Heart right ventricle (tissue), 16 donors: ENCODE results near the gene CAPRIN2. TPM values are rescaled to one million over a fixed set of nuclear protein-coding genes. Genes with fewer than 3 reads are reported as not detected.

Experiments
- ATAC-seq, 8 donors: fragments of 200-7000 bp; cut with Tn5 transposase; one replicate each; pipeline ENCODE4 v1.9.1; 2020; ENCODE audit warnings: mild to moderate bottlenecking in 8 of 8, moderate library complexity in 8 of 8, moderate number of reproducible peaks in 1 of 8
- DNase-seq, 2 donors: peaks; one replicate each; pipeline ENCODE4 v3.0.0-alpha.2; 2020
- H3K27ac ChIP-seq, 10 donors: fragments of 200-600 bp; sonication (generic) in 2 of 10; one replicate each; pipeline versions ENCODE4 v1.5.0 to v1.8.0; 2020 to 2022; ENCODE audit warnings: mild to moderate bottlenecking in 3 of 10
- H3K27me3 ChIP-seq, 7 donors: fragments of 200-600 bp; one replicate each; pipeline ENCODE4 v1.8.0; 2021 to 2022; ENCODE audit warnings: mild to moderate bottlenecking in 2 of 7
- H3K36me3 ChIP-seq, 9 donors: fragments of 200-600 bp; sonication (generic) in 1 of 9; one replicate each; pipeline versions ENCODE4 v1.5.0 to v1.8.0; 2020 to 2022; ENCODE audit warnings: mild to moderate bottlenecking in 2 of 9
- H3K4me1 ChIP-seq, 9 donors: fragments of 200-600 bp; sonication (generic) in 1 of 9; one replicate each; pipeline versions ENCODE4 v1.5.0 to v1.8.0; 2020 to 2022; ENCODE audit warnings: mild to moderate bottlenecking in 4 of 9
- H3K4me3 ChIP-seq, 10 donors: fragments of 200-600 bp; sonication (generic) in 2 of 10; one replicate each; pipeline versions ENCODE4 v1.5.0 to v1.8.0; 2020 to 2022; ENCODE audit warnings: mild to moderate bottlenecking in 7 of 10, moderate library complexity in 2 of 10
- H3K9me3 ChIP-seq, 11 donors: fragments of 200-600 bp in 10 of 11; sonication (generic) in 2 of 11; one replicate each; pipeline versions ENCODE4 v1.5.0 to v1.8.0; 2013 to 2022; ENCODE audit warnings: mild to moderate bottlenecking in 2 of 11, control low read depth in 1 of 11, moderate library complexity in 1 of 11
- WGBS, 2 donors: extraction: QIAGEN DNeasy Blood & Tissue Kit; methylation state at CpG; one replicate each; pipeline ENCODE4 v1.1.7; 2013; ENCODE audit warnings: inconsistent platforms in 1 of 2; 5-methylcytosine and 5-hydroxymethylcytosine counted together
- intact Hi-C, 10 donors: fragments of 100-400 bp; cut with DNase I; formaldehyde crosslinking; loops; one replicate each; pipeline versions ENCODE4 v1.11.1 to v1.14.2; 2022
- polyA plus RNA-seq, 2 donors: library from polyadenylated mRNA; stranded (reverse); fragments of 200-250 nt; gene quantifications; one replicate each; pipeline ENCODE4 v1.2.3, GENCODE V29; 2013
- total RNA-seq, 10 donors: library from RNA; stranded (reverse); fragmentation: NEBNext Ultra II Directional in 3 of 10; extraction: Animal tissue kit (Norgen Biotek cat#: 25700) in 3 of 10; gene quantifications; one replicate each; pipeline versions ENCODE4 v1.2.1 to v1.2.4, GENCODE V29; 2021 to 2023
- TF ChIP-seq, protein P1 (sequence below), 9 donors: fragments of 200-600 bp; sonication (generic) in 2 of 9; IDR thresholded peaks; one replicate each; pipeline versions ENCODE4 v1.5.0 to v1.8.0; 2021 to 2022; ENCODE audit warnings: antibody characterized with exemption in 9 of 9, mild to moderate bottlenecking in 5 of 9, moderate library complexity in 1 of 9
- donor health status: Arrhythmogenic right ventricular cardiomyopathy.
- donor health status: ischemic (EF 13 %, LVEDD 7.1; RV severe dilation, severe dysfunction).
- donor health status: healthy with polysubstance abuse.
- donor health status: DM: no; HTN: yes; CAD: no.
- donor health status: DM: no; HTN: no; CAD: no.
- donor health status: ischemic (EF 25% LVEDD 6.9; RV normal size, moderate dysfunction).
- donor health status: ischemic (EF 25% LVEDD 5.7; RV mildly dilated, moderate dysfunction).
- donor health status: healthy.
- donor health status: DM: yes; HTN: yes; CAD: no.
- donor health status: Ischemic cardiomyopathy.
- donor health status: ischemic (EF 35%, LVEDD 5.7; RV mildly dilated, moderate dysfunction).
- donor health status: nonischemic (EF 11% LVEDD 7.7; RV severe dilation, severe dysfunction).
- donor health status: DM: yes; HTN: yes; CAD: no.
- donor health status: PGD.
- donor health status: ischemic (EF 29% LVEDD 5.4; RV normal size, mild dysfunction).
- donor health status: nonischemic (EF 23%, LVEDD 6.1; RV moderate dilation, normal function).

The CAPRIN2 gene
- total and polyA plus RNA-seq, 12 donors: 10.4 to 33.0 (median 27.6) TPM

DNA sequence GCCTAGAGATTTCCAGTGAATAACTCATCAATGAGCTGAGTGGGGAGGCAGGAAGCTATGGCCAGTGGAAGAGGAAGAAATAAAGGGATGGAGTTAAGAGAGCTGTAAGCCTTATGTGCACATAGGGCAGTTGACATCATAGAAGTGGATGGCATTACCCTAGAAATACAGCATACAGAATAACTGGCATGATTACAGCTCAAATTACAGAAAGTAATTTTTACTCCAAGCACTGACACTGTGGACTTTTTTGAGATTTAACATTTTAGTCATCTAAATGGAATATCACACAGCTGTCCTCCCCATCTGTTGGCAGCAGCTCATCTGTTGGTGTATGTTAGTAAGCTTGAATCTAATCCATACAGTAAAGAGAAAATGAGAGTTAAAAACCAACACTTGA is 53.7 kb downstream of the CAPRIN2 start:
- no peak for DNase-seq
- no peak for ATAC-seq
- no peak overlapping the region for H3K27ac ChIP-seq
- no peak overlapping the region for H3K4me3 ChIP-seq
- H3K4me1 ChIP-seq: peaks cover 0 to 7% (median 0%) of the 10 kb centered on the region in 9 donors
- peaks cover 0 to 5% (median 0%) of the 10 kb centered on the region in 9 donors for H3K36me3 ChIP-seq
- no peaks in the 10 kb centered on the region for H3K9me3 ChIP-seq
- H3K27me3 ChIP-seq: no peaks in the 10 kb centered on the region
- intact Hi-C loops: no loop called here
- TF ChIP-seq, protein P1, sequence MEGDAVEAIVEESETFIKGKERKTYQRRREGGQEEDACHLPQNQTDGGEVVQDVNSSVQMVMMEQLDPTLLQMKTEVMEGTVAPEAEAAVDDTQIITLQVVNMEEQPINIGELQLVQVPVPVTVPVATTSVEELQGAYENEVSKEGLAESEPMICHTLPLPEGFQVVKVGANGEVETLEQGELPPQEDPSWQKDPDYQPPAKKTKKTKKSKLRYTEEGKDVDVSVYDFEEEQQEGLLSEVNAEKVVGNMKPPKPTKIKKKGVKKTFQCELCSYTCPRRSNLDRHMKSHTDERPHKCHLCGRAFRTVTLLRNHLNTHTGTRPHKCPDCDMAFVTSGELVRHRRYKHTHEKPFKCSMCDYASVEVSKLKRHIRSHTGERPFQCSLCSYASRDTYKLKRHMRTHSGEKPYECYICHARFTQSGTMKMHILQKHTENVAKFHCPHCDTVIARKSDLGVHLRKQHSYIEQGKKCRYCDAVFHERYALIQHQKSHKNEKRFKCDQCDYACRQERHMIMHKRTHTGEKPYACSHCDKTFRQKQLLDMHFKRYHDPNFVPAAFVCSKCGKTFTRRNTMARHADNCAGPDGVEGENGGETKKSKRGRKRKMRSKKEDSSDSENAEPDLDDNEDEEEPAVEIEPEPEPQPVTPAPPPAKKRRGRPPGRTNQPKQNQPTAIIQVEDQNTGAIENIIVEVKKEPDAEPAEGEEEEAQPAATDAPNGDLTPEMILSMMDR (IDR thresholded peaks at IDR 0.05): no peak

DNA sequence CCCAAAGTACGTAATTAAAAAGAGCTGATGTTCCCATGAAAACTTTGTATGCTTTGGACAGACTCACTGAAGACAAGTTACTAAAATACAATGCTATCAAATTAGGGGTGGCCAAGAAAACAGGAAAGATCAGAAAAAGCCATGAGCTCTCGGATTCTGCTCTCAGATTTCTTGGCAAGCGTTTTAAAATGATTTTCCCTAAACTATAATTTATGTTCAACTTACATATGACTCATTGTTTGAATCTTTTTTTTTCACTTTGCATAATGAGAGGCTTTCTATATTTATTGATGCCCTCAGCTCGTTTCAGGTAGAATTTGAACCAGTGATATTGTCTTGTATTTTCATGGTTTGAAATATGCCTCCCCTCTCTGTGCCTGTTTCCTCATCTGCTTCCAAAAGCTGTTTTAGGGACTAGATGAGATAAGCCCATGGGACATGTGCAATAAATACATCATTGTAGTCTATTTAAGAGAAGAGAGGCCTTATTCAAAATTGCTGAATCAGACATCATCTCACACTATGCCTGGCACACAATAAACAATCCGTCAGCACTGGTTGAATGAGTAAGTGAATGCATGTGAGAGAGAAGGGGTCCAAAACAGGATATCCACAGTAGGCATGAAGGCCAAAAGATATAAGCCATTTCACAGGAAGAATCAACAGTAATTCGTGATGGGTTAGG is 54.4 kb downstream of the CAPRIN2 start:
- intact Hi-C loops: no loop called here
- Histone ChIP-seq H3K4me1 (peaks cover 0 to 8% (median 2%) of the 10 kb centered on the region in 9 donors), H3K27me3 (no peaks in the 10 kb centered on the region), H3K27ac (no peak overlapping the region), H3K4me3 (no peak overlapping the region), H3K9me3 (no peaks in the 10 kb centered on the region), H3K36me3 (peaks cover 0 to 5% (median 0%) of the 10 kb centered on the region in 9 donors)
- DNase-seq: no peak
- TF ChIP-seq, protein P1 (IDR thresholded peaks at IDR 0.05): no peak
- ATAC-seq: no peak
- WGBS, 2 donors: 63 to 69% methylated on average over 6 of the region's 6 CpGs

DNA sequence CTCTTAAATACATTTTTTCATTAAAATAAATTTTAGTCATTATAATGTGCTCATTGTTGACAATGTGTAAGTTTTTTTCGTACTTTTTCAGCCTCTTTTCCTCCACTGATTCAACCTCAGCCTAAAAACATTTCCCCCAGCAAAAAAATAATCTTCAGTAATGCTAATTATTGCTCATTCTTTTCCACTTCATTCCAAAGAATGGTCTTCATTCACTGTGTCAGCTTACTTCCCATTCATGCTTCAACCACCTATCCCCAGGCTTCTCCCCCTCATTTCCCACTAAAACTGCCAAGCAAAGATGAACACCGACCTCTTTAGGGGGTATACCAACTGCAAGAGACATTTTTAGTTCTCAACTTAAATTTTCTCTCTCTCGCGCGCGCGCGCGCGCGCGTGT is 56.4 kb downstream of the CAPRIN2 start:
- ATAC-seq (no peak), DNase-seq (no peak)
- H3K9me3 ChIP-seq: no peaks in the 10 kb centered on the region
- intact Hi-C loops: loop anchor here in 5 of 10 donors (5.0 to 10.0 kb wide), 5 partner anchors 54 to 109 kb away; partner anchors contain the start of gene CAPRIN2 (in 3 of the 5)
- WGBS, 2 donors: 86 to 92% methylated on average over 12 of the region's 12 CpGs
- TF ChIP-seq, protein P1 (IDR thresholded peaks at IDR 0.05): no peak
- H3K36me3 ChIP-seq: peaks cover 0 to 5% (median 0%) of the 10 kb centered on the region in 9 donors
- peaks cover 7 to 24% (median 19%) of the 10 kb centered on the region in 9 donors for H3K4me1 ChIP-seq
- no peaks in the 10 kb centered on the region for H3K27me3 ChIP-seq
- no peak overlapping the region for H3K4me3 ChIP-seq
- H3K27ac ChIP-seq: no peak overlapping the region

DNA sequence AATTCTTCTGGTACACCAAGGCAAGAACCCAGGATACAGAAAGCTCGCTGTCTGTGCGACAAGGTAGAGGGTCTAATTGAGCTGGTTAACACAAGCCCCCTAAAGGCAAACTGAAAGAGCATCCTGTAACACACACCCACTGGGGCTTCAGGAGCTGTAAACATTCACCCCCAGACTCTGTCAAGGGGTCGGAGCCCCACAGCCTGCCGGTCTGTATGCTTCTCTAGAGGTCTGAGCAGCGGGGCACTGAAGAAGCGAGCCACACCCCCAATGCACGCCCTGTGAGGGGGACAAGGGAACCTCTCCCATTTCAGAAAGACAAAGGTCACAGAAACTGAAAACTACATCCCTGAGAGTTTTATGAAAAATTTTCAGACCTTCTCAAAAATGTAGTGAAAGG is 57.8 kb downstream of the CAPRIN2 start:
- Histone ChIP-seq H3K4me1 (peaks cover 7 to 36% (median 25%) of the 10 kb centered on the region in 9 donors), H3K4me3 (no peak overlapping the region), H3K36me3 (no peaks in the 10 kb centered on the region), H3K27ac (no peak overlapping the region), H3K9me3 (no peaks in the 10 kb centered on the region), H3K27me3 (no peaks in the 10 kb centered on the region)
- intact Hi-C loops: loop anchor here in 5 of 10 donors (5.0 to 10.0 kb wide), 5 partner anchors 55 to 110 kb away; partner anchors contain the start of gene CAPRIN2 (in 3 of the 5)
- DNase-seq (no peak), ATAC-seq (no peak)
- TF ChIP-seq, protein P1 (IDR thresholded peaks at IDR 0.05): no peak
- WGBS, 2 donors: 94 to 96% methylated on average over 7 of the region's 7 CpGs
